NAMALWA (cell line): Measurements from ENCODE around the gene RILP.

Experiments
- DNase-seq: peaks from one replicate; pipeline ENCODE4 v3.0.0-alpha.2; 2015; ENCODE audit warnings: low spot score

The RILP gene

DNA sequence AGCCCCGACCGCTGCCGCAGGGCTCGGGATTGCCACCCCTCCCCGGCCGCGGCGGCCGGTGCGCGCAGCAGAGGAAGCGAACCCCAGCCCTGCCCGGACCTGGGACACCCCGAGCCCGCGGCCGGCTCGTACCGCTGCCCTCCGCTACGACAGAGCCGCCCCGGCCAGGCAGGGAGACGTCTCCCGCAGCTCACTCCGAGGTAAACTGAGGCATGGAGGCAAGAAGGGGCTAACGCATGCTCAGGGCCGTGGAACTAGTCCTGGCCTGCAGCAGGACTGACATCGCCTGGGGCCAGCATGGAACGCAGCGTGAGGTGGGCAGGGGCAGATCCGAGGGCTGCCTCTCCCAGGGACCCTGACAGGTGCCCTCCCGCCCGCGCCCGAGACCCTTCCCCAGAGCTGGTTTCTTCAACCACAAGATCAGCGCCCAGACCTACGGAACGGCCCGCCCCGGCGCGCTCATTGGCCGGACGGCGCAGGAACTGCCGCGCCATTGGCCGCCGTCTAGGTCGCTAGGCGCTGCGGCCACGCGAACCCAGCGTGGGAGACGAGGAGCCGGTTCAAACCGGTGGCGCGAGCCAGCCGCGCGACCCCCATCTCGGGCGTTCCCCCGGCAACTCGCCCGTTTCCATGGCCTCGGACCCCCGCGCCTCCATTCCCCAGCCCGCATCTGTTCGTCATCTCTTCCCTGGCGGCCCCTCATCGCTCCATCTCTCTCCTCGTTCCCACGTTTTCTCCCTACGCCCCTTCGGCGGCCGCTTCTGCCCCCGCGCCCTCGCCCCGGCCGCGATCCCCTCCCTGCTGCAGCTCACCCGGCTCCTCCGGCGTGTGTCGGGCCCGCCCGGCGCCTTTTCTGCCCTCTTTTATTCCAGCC lies 21.4 kb downstream of the RILP start, which contains the start of gene SLC43A2:
SLC43A2 (minus strand) TSS at position 853 of the 874 bp plus-strand sequence. CDS start 960 bp downstream, outside the sequence.
- DNase-seq = peak; percentile 74

DNA sequence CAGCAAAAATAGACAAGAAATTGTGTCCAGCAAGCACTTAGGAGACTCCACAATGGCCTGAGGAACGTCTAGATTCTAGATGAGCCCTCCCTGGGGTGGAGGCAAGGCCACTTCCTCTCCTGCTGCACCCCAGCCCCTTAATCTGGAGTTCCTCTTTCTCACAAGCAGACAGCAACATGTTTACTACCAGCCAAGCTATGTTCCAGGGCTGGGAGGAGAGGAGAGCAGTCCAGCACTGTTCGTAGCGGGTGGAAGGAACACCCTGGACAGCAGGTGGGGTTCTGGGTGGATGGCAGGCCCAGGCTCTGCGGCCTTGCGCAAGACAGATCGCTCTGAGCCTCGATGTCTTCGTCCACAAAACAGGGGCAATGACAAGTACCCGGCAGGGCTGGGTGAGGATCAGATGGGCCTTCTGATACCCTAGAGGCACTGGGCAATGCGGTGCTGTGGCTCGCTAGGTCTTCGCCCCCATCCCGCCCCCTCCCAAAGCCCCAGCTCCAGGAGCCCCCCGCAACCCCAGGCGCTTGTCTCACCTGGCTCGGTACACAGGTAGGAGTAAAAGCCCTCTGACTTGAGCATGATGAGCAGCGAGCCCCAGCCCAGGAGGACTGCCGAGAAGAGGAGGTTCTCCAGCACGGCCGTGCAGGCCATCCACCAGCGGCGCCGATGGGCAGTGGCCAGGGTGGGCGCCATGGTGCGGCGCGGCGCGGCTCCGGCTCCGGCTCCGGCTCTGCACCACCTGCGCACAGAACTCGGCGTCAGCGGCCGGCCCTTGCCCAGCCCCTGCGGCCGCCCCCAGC lies 22.3 kb downstream of the RILP start:
- DNase-seq = peak; percentile 75

DNA sequence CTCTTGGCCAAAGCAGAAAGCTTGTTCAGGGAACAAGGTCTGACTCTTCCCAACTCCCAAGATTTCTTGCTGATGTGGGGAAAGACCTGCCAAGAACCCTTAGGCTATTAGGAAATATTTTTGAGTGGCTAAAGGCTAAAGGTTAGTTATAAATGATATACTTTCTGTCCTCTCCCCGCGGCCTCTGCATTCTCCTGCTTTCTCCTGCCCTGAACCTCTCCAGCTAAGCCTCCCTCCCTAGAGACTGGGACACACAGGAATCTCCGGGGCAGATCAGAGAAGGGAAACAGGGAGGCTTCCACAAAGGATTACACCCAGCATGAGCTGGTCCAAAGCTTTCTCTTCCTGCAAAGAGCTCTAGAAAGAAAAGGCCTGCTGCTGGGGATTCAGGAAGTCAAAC lies 23.3 kb downstream of the RILP start:
- no peak for DNase-seq

DNA sequence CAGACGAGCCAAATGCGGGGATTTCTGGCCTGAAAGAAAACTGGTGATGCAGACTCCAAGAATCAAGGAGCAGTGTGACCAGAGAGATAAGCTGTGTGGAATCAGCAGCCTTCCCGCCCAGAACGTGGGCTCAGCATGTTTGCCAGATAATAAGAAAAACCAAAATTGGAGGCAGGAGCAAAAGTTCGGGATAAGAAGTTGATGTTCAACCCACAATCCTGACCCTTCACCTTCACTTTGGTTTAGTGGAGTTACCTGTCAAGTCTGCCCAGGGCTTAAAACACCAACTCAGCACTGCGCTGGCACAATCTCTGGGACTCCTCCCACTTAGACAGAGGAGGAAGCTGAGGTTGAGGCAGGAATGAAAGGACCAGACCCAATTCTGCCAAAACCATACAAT lies 24.1 kb downstream of the RILP start:
- DNase-seq = no peak

DNA sequence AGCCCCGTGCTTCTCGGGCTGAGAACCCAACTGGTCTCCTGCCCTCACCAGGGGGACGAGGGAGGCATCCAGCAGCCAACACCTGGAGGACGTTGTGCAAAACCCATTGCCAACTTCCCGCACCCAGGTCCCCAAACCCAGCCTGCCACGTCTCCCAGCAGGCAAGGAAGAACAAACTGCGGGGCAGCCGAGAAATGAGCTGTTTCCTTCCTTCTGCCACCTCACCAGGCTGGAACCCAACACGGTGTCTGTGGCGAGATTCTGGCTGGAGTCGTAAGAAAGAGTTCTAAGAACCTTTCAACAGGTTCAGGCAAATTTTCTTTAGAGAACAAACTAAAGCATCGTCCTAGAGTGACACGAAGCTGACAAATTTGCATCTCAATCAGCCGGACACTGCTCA lies 24.6 kb downstream of the RILP start:
- no peak for DNase-seq

DNA sequence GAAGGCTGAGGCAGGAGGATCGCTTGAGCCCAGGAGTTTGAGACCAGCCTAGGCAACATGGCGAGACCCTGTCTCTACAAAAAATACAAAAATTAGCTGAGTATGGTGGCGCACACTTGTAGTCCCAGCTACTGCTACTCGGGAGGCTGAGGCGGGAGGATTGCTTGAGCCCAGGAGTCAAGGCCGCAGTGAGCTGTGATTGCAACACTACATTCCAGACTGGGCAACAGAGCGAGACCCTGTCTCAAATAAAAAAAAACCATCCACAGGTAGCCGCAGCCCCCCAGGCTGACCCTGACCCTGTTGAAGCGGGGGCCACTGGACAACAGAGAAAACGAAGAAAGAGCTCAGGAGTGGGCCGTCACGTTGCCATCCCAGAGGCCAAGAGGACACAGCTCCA lies 25.0 kb downstream of the RILP start:
- DNase-seq = no peak

DNA sequence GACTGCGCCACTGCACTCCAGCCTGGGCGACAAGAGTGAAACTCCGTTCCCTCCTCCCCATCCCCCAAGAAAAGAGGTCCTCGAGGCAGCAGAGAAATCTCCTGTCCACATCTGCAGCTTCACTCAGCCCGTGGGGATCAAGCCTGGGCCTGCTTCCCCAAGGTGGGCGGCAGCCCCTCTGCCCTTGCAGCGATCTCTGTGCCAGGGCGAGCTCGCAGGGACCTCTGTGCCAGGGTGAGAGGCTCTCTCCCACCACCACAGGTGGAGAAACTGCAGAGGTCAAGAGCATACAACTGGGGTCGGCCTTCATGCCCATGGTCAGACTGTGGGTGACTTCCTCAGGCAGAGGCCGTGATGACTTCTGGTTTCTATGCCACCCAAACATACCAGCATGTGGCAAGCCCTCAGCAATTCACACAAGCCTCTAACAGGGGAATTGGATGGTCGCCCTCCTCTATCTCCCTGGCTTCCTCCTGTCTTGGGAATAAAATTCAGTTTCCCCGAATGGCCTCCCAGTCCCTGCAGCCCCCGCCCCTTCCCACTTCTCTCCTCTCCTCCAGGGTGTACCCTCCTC lies 26.5 kb downstream of the RILP start:
- DNase-seq = no peak

DNA sequence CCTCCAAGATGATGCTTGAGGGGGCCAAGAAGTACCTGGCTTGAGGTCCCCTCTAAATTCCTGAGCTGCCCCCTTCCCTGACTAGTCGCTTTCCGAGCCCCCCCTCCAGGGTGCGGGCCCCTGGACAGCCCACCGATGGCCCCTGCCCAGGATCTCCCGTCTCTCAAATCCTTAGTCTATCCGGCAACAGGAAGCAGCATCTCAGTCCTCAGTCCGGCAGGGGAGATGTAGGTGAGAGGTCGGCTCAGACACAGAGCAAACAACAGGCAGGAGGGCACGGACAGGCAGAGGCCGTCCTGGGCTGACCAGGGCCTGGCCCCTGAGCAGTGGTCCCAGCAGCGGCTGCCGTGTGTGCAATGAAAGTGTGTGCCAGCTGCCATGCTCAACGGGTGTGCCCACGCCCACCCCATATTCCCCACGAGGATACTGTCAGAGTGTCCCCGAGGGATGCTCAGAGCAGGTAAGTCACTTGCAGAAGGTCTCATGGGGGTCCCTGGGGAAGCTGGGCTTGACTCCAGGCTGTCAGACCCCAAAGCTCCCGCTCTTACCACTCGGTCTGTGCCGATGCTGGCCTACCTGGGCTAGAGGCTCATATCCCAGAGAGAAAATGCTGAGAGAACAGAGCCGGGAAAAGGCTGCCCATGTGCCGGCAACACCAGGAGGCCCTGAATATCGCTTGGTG lies 28.3 kb downstream of the RILP start:
- no peak for DNase-seq

DNA sequence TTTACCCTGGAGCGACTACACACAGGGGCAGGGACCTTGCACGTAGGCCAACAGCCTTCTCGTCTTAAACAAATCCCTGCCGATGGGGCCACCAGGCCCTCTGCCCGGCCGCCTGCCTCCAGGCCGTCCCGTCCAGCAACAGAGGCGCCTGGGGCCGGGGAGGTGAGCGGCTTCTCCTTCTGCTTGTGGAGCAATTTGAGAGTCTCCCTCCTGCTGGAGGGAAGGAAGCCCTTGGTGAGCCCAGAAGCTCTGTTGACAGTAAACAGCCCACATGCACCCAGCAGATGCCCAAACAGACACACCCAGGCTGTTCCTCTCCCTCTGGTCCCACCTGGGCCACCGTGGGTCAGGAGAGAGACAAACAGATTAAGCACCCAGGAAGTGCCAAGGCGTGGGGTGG lies 29.2 kb downstream of the RILP start:
- DNase-seq = no peak

DNA sequence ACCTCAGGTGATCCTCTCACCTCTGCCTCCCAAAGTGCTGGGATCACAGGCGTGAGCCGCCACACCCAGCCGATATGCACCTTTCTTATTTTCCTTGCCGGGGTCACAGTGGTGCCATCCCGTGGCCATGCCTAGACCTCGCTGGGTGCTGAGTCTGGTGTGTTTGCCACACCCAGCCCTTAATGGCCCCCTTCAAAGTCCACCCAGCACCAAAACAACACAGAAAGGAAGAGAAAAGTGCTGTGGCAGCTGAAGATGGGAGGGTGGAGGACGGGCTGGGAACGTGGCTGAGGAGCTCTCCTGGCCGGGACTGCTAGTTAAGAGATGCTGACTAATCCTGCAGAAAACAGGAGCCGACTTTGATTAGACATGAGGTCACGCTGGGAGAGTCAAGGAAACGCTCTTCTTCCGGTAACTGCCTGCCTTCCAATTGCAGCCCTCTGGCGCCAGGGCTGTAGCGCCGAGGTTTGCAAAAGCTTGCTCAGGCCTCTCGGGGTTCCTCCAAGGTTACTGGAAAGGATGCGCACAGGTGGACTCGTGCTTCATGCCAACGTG lies 32.0 kb downstream of the RILP start:
- DNase-seq = no peak

DNA sequence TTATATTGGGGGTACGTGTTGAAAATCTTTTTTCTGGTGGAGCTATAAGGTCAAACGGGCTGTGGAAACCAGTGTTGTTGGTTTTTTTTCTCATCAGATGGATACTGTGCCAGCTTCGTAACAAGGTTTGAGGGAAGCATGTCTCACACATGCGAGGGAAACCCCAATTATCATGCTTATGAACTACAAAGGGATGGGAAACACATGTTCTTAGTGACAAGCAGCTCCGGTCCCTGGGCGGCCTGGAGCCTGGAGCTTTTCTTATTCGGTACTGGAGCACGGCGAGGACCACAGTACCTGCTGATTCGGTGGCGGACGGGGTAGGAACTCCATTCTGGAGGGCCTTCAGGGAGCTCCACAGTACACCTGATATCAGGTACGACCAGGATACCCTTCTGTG lies 33.6 kb downstream of the RILP start:
- DNase-seq = no peak

DNA sequence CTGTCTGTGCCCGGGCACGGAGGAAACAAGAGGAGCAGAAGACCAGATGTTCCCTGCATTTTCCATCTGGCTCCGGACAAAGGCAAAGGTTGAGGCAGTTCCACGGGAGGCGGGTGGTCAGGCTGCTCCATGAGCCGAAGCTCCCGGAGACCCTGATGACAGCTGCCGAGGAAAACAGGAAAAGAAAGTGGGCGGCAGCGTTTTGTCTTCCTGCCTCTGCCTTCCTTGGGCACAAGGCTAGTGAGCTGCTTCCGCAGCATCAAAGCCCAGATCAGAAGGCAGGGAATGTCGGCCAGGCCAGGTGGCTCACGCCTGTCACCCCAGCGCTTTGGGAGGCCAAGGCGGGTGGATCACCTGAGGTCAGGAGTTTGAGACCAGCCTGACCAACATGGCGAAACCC lies 37.3 kb downstream of the RILP start:
- DNase-seq = no peak

DNA sequence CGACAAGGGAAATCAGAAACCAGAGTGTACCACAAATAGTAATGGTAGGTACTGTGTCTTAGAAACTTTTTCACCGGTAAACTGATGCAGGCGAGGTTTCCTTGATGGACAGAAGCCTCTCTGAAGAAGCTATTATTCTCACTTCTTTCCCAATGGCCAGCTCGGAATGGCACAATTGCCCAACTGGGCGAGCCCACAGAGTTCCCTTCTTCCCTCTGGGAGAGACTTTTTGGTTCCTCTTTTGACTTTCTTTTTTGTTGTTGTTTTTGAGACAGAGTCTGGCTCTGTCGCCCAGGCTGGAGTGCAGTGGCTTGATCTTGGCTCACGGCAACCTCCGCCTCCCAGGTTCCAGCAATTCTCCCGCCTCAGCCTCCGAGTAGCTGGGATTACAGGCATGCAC lies 38.0 kb downstream of the RILP start:
- DNase-seq = no peak

DNA sequence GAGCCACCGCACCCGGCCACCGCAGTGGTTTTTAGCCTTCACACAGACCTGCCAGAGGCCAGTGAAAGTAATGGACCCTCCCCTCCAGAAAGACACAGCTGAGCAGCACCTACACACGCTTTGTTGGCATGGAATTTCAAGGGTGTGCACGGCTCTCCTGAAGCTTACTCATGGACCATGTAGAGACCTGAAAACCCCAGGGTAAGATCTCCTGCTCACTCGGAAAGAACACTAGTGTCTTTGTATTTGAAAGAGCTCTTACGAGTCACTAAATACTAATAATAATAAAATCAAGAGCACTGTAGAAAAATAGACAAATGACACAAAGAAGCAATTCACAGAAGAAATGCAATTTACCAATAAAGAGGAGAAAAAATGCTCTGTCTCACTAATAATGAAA lies 41.0 kb downstream of the RILP start:
- no peak for DNase-seq

DNA sequence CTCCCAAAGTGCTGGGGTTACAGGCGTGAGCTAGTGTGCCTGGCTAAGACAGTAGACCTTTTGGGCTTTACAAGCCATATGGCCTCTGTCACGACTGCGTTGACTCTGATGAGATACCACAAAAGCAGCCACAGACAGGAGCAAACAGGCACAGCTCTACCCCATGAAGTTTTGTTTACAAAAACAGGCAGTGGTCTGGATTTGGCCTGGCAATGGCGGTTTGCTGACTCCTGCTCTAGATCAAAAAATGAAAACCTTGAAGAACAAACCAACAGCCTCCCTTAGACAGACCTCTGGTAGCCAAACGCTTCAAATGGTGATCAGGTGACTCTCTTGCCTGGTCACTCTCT lies 41.7 kb downstream of the RILP start:
- DNase-seq = no peak

DNA sequence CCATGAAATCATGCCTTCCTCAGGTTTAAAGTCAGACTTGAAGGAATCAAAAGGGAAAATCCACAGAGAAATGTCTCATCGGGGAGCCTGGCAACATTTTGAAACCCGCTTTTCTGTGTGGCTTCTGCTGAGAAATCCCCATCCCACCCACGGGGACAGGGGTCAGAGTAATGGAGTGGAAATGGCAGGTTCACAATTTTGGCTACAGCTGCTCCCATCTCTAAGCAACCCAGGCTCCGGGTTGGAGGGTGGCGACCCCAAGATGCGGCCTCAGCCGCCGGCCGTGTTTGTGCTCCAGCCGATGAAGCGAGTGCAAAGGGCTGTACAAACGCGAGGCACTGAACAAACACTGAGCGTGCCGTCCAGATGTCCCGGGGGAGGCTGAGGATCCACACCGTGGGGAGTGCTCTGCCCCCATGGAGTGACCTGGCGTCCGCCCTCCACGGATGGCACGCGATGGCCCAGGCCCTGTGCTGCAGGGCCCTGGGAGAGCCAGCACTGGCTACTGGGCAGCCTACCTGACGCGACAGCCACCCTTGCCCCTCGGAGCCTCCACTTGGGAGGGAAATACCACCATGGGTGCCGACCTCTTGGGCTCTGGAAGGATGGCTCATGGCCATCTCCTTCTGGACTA lies 43.2 kb downstream of the RILP start:
- no peak for DNase-seq

DNA sequence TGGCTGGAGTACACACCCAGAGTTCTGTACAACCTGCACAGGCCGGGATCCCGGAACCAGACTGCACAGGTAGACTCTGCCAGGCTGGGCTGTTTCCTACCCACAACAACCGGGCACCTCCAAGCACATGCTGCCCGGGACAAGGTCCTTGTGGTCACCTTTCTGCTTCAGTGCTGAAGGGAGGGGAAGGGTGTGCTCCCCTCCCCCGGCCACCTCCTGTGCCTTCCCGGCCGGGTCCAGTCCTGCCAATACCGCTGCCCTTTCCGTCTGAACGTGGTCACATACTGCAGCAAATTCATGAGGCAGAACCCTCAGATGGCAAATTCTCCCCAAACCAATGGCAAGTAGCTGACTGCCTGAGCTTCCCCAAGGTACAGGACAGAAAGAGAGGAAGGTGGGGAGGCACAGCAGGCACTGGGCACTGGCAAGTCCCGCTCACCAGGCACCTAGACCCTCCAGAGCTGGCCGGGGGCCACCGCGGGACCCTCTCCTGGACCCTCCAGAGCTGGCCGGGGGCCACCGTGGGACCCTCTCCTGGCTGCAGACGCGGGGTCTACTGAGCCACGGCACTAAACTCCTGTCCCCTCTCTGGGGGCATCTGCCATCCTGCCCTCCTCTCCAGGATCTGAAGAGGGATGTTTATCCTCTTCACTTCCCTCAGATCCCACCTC lies 43.9 kb downstream of the RILP start:
- DNase-seq = no peak

DNA sequence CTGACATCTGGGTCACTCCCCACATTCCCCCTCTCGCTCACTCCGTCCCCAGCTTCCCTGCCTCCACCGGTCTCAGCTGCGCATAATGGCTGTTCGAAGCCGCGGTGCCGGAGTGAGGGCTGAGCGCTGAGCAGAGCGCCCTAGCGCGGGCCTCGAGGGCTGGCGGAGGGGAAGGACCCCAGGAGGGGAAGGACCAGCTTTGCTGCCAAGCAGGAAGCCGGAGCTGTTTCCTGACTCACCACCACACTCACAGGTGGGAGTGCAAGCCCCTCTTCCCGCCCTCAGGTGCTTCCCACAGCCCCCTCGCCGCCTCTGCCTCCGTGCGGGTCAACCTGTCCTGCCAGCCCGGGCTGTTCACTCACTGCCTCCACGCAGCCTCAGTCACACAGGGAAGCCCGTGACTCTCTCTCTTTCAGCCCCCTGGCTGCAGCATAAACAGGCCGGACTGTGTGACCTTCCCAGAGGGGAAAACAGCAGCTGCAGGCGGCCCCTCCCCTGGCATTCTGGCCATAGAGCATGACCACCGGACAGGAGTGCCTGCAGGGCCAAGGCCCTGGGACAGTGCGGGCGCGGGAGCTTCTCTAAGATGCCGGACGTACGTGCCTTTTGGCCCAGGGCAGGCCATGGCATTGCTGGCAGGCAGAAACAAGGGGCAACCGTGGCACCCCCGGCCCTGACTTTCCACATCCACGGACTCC lies 44.7 kb downstream of the RILP start:
- DNase-seq = no peak

DNA sequence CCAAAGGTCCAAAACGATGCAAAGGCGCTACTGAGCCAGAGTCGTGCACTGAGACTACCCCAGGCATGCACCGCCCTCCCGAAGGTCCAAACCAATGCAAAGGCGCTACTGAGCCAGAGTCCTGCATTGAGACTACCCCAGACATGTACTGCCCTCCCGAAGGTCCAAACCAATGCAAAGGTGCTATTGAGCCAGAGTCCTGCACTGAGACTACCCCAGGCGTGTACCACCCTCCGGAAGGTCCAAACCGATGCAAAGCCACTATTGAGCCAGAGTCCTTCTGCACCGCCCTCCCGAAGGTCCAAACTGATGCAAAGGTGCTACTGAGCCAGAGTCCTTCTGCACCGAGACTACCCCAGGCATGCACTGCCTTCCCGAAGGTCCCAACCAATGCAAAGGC lies 48.1 kb downstream of the RILP start:
- DNase-seq = no peak

DNA sequence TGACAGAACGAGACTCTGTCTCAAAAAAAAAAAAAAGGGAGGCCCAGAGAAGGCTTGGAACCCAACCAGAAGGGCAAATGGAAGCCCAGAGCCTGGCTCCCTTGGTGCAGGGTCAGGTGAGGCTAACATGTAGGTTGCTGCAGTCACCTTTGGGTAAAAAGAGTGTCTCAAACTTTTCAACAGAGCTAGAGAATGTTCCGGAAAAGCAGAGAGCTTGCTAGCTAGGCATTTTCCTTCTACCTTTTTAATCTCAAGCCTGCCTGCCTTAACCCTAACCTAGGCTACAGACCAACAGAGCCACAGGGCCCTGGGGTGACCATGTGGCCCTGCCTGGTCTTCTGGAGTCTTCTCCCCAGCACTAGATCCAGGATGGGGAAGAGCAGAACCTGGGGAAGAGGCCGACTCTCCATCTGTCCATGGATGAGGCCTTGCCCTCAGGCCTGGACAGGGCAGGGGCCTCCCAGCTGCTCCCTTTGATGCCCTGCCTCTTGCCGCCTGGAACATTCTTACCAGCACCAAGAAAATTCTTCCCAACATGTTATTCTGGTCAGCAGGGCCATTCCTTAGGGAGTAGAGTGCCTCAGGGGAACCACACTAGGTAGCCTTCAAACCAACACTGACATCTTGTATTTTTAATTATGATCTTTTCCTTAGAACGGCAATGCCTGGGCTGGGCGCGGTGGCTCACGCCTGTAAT lies 51.1 kb downstream of the RILP start:
- no peak for DNase-seq
